HTERT RPE-1 (cell line): ENCODE data around the gene DTX3L.

Source experiments
- in situ Hi-C: fragments of 300-500 bp; cut with MboI; formaldehyde crosslinking; loops from 4 replicates; pipeline ENCODE4 v1.14.3; 2020; ENCODE audit warnings: low sequenced_read_pairs

The DTX3L gene

GRCh38 chr3:122564155-122564912, at the start of gene DTX3L, which contains the start of gene PARP9:
Gene DTX3L (plus strand): TSS chr3:122564338. CDS start chr3:122564427, 89 bp downstream.
Gene PARP9 (minus strand): TSS chr3:122564300. CDS start chr3:122559620, 4,680 bp downstream.
- in situ Hi-C loops = no loop called here

- in situ Hi-C loops = no loop called here
Observed at GRCh38 chr3:122515020-122515468, 49.1 kb upstream of the DTX3L start.

GRCh38 chr3:122515870-122516269, 48.3 kb upstream of the DTX3L start:
- in situ Hi-C loops = no loop called here

GRCh38 chr3:122516846-122517360, 47.2 kb upstream of the DTX3L start:
- in situ Hi-C loops = no loop called here

GRCh38 chr3:122519693-122520092, 44.4 kb upstream of the DTX3L start:
- in situ Hi-C loops = no loop called here

- in situ Hi-C loops = no loop called here
Observed at GRCh38 chr3:122520861-122521260, 43.3 kb upstream of the DTX3L start.

- in situ Hi-C loops = no loop called here
Observed at GRCh38 chr3:122523317-122523716, 40.8 kb upstream of the DTX3L start.

- in situ Hi-C loops = no loop called here
Observed at GRCh38 chr3:122530164-122530563, 34.0 kb upstream of the DTX3L start.

- in situ Hi-C loops = no loop called here
Observed at GRCh38 chr3:122533480-122533879, 30.7 kb upstream of the DTX3L start.

- in situ Hi-C loops = no loop called here
Observed at GRCh38 chr3:122533931-122534334, 30.2 kb upstream of the DTX3L start.

GRCh38 chr3:122535964-122536631, 28.0 kb upstream of the DTX3L start:
- in situ Hi-C loops = no loop called here

GRCh38 chr3:122536632-122537001, 27.5 kb upstream of the DTX3L start:
- in situ Hi-C loops = no loop called here

GRCh38 chr3:122538956-122539490, 25.1 kb upstream of the DTX3L start:
- in situ Hi-C loops = no loop called here

GRCh38 chr3:122546151-122546550, 18.0 kb upstream of the DTX3L start:
- in situ Hi-C loops = no loop called here

GRCh38 chr3:122548076-122548475, 16.1 kb upstream of the DTX3L start:
- in situ Hi-C loops = no loop called here

- in situ Hi-C loops = no loop called here
Observed at GRCh38 chr3:122548619-122549018, 15.5 kb upstream of the DTX3L start.

- in situ Hi-C loops = no loop called here
Observed at GRCh38 chr3:122553171-122553570, 11.0 kb upstream of the DTX3L start.

- in situ Hi-C loops = no loop called here
Observed at GRCh38 chr3:122555275-122556071, 8.7 kb upstream of the DTX3L start.

GRCh38 chr3:122557356-122557755, 6.8 kb upstream of the DTX3L start:
- in situ Hi-C loops = no loop called here

GRCh38 chr3:122558605-122559004, 5.5 kb upstream of the DTX3L start:
- in situ Hi-C loops = no loop called here

- in situ Hi-C loops = no loop called here
Observed at GRCh38 chr3:122559906-122560305, 4.2 kb upstream of the DTX3L start.
